PC-3 (cell line): ENCODE results near the gene APIP. TPM values are rescaled to one million over a fixed set of nuclear protein-coding genes. Genes with fewer than 3 reads are reported as not detected.

Experiments used
- ATAC-seq: fragments of 200-7000 bp; cut with Tn5 transposase; 2 replicates; pipeline ENCODE4 v1.9.1; 2020; ENCODE audit warnings: mild to moderate bottlenecking, moderate library complexity
- BruUV-seq: library from RNA; stranded (reverse); fragments of 400-500 nt; replicated peaks from 2 replicates; lab custom pipeline; 2021; lab: Mats Ljungman, UMichigan
- CTCF ChIA-PET: fragments of 300-600 bp; sonication (Branson Sonifier 250); formaldehyde crosslinking; loops from one replicate; lab custom pipeline; 2022; ENCODE audit warnings: antibody characterized with exemption; lab: Charles Lee
- POLR2A ChIA-PET: fragments of 300-600 bp; sonication (Branson Sonifier 250); formaldehyde crosslinking; loops from one replicate; lab custom pipeline; 2022; ENCODE audit warnings: antibody characterized with exemption; ENCODE audit not compliant: unreplicated experiment; lab: Charles Lee
- DNase-seq: peaks from one replicate; pipeline ENCODE4 v3.0.0-alpha.2; 2015
- H2AFZ ChIP-seq: fragments of 300-600 bp; sonication (generic); 2 replicates; pipeline ENCODE4 v1.6.0; 2016; ENCODE audit warnings: antibody characterized with exemption, low read length
- H3F3A ChIP-seq: fragments of 300-600 bp; sonication (generic); one replicate; pipeline ENCODE4 v1.6.0; 2017; ENCODE audit warnings: antibody characterized with exemption, low read length, control low read depth, mild to moderate bottlenecking; ENCODE audit not compliant: unreplicated experiment
- H3K27ac ChIP-seq: fragments of 300-600 bp; sonication (generic); 2 replicates; pipeline ENCODE4 v1.5.1; 2016; ENCODE audit warnings: mild to moderate bottlenecking, low read length
- H3K27me3 ChIP-seq: fragments of 300-600 bp; sonication (generic); 2 replicates; pipeline ENCODE4 v1.6.1; 2016; ENCODE audit warnings: low read length, mixed read lengths
- H3K36me3 ChIP-seq: fragments of 300-600 bp; sonication (generic); 2 replicates; pipeline ENCODE4 v1.6.1; 2016; ENCODE audit warnings: low read depth, mixed run types, low read length, mixed read lengths
- H3K4me1 ChIP-seq: fragments of 300-600 bp; sonication (generic); 2 replicates; pipeline ENCODE4 v1.5.1; 2016; ENCODE audit warnings: low read length; ENCODE audit not compliant: insufficient read depth
- H3K4me2 ChIP-seq: fragments of 300-600 bp; sonication (generic); 2 replicates; pipeline ENCODE4 v1.6.0; 2016; ENCODE audit warnings: low read length
- H3K4me3 ChIP-seq: fragments of 300-600 bp; sonication (generic); 2 replicates; pipeline ENCODE4 v1.5.1; 2016; ENCODE audit warnings: mild to moderate bottlenecking, low read length, mixed read lengths
- H3K79me2 ChIP-seq: fragments of 300-600 bp; sonication (generic); 2 replicates; pipeline ENCODE4 v1.6.1; 2017; ENCODE audit warnings: low read length, mixed read lengths
- H3K9ac ChIP-seq: fragments of 300-600 bp; sonication (generic); 2 replicates; pipeline ENCODE4 v1.6.0; 2016; ENCODE audit warnings: mild to moderate bottlenecking, low read length
- H3K9me2 ChIP-seq: fragments of 300-600 bp; sonication (generic); replicated peaks from 2 replicates; pipeline ENCODE4 v1.6.1; 2016; ENCODE audit warnings: mixed run types, low read length, mixed read lengths
- H3K9me3 ChIP-seq: fragments of 300-600 bp; sonication (generic); 2 replicates; pipeline ENCODE4 v1.6.1; 2016; ENCODE audit warnings: low read length, mixed read lengths
- H4K20me1 ChIP-seq: fragments of 300-600 bp; sonication (generic); 2 replicates; pipeline ENCODE4 v1.6.1; 2016; ENCODE audit warnings: low read length, mixed read lengths
- EZH2 ChIP-seq: fragments of 300-600 bp; sonication (generic); IDR thresholded peaks from one replicate; pipeline ENCODE4 v1.6.1; 2017; ENCODE audit warnings: antibody characterized with exemption, mild to moderate bottlenecking, low read length; ENCODE audit not compliant: unreplicated experiment
- EZH2phosphoT487 ChIP-seq: fragments of 300-600 bp; sonication (generic); IDR thresholded peaks from 2 replicates; pipeline ENCODE4 v1.6.1; 2018; ENCODE audit warnings: mild to moderate bottlenecking, antibody characterized with exemption, low read length, borderline replicate concordance
- intact Hi-C: fragments of 100-400 bp; cut with micrococcal nuclease; formaldehyde crosslinking; loops from 2 replicates; pipeline ENCODE4 v1.9.0; 2023
- total RNA-seq: library from RNA; depleted of rRNA; stranded (reverse); fragments of >200 nt; gene quantifications from 2 replicates; pipeline ENCODE4 v1.2.3, GENCODE V29; 2014
- TF ChIP-seq, protein P1 (sequence below): fragments of 300-600 bp; sonication (generic); conservative IDR thresholded peaks from 2 replicates; pipeline ENCODE4 v1.5.1; 2017; ENCODE audit warnings: antibody characterized with exemption, low read depth, mild to moderate bottlenecking, low read length

APIP gene
- total RNA-seq, 1 experiment from 2014 or later = 35.3 TPM

DNA sequence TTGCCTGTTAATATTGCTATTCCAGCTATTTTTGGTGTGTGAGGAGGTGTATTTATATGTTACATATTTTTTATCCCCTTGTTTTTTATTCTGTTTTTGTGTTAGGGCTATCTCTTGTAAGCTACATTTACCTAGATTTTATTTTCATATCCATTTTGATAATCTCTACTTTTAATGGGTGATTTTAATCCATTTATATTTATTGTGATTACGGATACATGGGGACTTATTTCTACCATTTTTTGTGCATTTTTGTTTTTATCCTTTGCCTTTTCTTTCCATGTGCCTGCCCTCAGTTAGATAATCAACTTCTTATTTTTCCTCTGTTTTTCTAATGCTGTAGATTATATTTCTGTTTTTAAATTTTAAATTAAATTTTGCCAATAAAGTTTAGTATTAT lies 28.5 kb upstream of the APIP start:
- H3K9me3 ChIP-seq = no peaks in the 10 kb centered on the region
- H3K4me1 ChIP-seq = no peaks in the 10 kb centered on the region
- H3K4me3 ChIP-seq = no peak overlapping the region
- H3K36me3 ChIP-seq = peaks cover 10% of the 10 kb centered on the region; the same call in 1 of the 2 replicates
- no peak overlapping the region for H3K27ac ChIP-seq
- H3K4me2 ChIP-seq = no peak overlapping the region
- ChIA-PET CTCF (no interaction called here), POLR2A (no interaction called here)
- TF ChIP-seq, protein P1, sequence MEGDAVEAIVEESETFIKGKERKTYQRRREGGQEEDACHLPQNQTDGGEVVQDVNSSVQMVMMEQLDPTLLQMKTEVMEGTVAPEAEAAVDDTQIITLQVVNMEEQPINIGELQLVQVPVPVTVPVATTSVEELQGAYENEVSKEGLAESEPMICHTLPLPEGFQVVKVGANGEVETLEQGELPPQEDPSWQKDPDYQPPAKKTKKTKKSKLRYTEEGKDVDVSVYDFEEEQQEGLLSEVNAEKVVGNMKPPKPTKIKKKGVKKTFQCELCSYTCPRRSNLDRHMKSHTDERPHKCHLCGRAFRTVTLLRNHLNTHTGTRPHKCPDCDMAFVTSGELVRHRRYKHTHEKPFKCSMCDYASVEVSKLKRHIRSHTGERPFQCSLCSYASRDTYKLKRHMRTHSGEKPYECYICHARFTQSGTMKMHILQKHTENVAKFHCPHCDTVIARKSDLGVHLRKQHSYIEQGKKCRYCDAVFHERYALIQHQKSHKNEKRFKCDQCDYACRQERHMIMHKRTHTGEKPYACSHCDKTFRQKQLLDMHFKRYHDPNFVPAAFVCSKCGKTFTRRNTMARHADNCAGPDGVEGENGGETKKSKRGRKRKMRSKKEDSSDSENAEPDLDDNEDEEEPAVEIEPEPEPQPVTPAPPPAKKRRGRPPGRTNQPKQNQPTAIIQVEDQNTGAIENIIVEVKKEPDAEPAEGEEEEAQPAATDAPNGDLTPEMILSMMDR = no peak
- TF ChIP-seq EZH2 (no peak), EZH2phosphoT487 (no peak)
- no peaks in the 10 kb centered on the region for H3K27me3 ChIP-seq
- DNase-seq = no peak
- H4K20me1 ChIP-seq = no peaks in the 10 kb centered on the region
- intact Hi-C loops = no loop called here
- no peaks in the 10 kb centered on the region for H3K9me2 ChIP-seq
- H3K9ac ChIP-seq = no peak overlapping the region
- no peak overlapping the region for H2AFZ ChIP-seq
- no peaks in the 10 kb centered on the region for H3F3A ChIP-seq
- peaks cover 12% of the 10 kb centered on the region; the same call in 1 of the 2 replicates for H3K79me2 ChIP-seq
- no peak for ATAC-seq
- no TSS peak for BruUV-seq

DNA sequence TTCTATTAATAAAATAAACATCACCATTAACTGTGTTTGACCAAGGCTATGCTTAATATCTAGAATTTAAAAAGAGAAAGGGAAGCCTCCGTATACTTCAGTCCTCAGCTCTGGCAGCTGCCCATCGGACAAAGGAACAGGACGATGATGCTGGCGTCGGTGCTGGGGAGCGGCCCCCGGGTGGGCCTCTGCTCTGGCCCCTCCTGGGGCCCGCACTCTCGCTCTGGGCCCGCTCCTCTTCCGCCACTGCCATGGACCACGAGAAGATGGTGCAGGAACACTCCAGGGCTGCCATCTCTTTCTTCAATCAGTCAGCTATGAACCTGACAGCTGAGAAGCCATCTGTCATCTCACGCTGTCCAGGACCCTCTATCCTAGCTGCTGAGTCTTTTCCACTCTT lies 25.5 kb upstream of the APIP start:
- ChIA-PET CTCF (no interaction called here), POLR2A (no interaction called here)
- TF ChIP-seq, protein P1 = no peak
- TF ChIP-seq EZH2phosphoT487 (no peak), EZH2 (no peak)
- Histone ChIP-seq H3K36me3 (peaks cover 13% of the 10 kb centered on the region; the same call in 1 of the 2 replicates), H3K4me2 (no peak overlapping the region), H3K79me2 (peaks cover 12% of the 10 kb centered on the region; the same call in 1 of the 2 replicates), H3K9me2 (no peaks in the 10 kb centered on the region), H2AFZ (no peak overlapping the region), H3K4me3 (no peak overlapping the region), H3F3A (no peaks in the 10 kb centered on the region), H3K9me3 (no peaks in the 10 kb centered on the region), H3K9ac (no peak overlapping the region), H3K27me3 (no peaks in the 10 kb centered on the region), H4K20me1 (no peaks in the 10 kb centered on the region), H3K27ac (no peak overlapping the region), H3K4me1 (no peaks in the 10 kb centered on the region)
- intact Hi-C loops = no loop called here
- DNase-seq (no peak), ATAC-seq (no peak)
- BruUV-seq = no TSS peak

DNA sequence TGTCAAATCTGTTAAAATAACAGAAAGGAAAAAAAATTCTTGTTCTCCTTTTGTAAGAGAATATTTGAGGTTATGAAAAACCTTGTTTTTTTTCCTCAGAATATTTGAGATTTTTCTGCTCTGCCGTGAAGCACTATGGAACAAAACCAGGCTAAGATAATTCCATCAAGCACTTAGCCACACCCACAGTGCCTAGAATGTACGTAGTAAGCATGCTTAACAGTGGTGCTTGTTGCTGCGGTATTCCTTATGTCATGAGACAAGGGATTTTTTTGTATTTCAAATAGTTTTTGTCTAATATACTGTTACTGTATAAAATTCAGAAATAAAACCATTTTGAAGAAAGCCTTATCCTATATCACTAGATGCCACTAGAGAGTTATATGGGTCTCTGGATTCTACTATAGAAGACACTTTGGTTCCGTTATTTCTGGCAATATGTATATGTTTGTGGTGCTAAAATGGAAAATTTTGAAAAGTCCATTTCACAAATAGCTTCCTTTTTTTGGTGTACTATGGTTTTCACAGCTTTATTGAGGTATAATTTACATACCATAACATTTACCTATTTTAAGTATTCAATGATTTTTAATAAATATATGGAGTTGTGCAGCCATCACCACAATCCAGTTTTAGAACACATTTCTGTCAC lies 24.0 kb upstream of the APIP start:
- BruUV-seq = no TSS peak
- TF ChIP-seq, protein P1 = peak; percentile 39; the same call in 1 of the 2 replicates
- TF ChIP-seq EZH2 = no peak
- Histone ChIP-seq H3K36me3 (peaks cover 9% of the 10 kb centered on the region; the same call in 1 of the 2 replicates), H2AFZ (no peak overlapping the region), H3K4me2 (no peak overlapping the region), H3K9me2 (no peaks in the 10 kb centered on the region), H3K4me3 (no peak overlapping the region), H3K9ac (no peak overlapping the region), H3K9me3 (no peaks in the 10 kb centered on the region), H4K20me1 (no peaks in the 10 kb centered on the region), H3F3A (no peaks in the 10 kb centered on the region), H3K27me3 (no peaks in the 10 kb centered on the region), H3K79me2 (peaks cover 6% of the 10 kb centered on the region; the same call in 1 of the 2 replicates), H3K4me1 (no peaks in the 10 kb centered on the region), H3K27ac (no peak overlapping the region)
- ChIA-PET POLR2A (interaction anchor here (0.6 kb wide), 1 partner anchor 25 kb away, joined by 11 read pairs; no protein-coding TSS in a partner anchor), CTCF (interaction anchor here (0.7 kb wide), 1 partner anchor 1481 kb away, joined by 3 read pairs; no protein-coding TSS in a partner anchor)
- intact Hi-C loops = no loop called here
- ATAC-seq (no peak), DNase-seq (no peak)
